ENCODE data around the gene EPGN. TPM values are rescaled to one million over a fixed set of nuclear protein-coding genes. Genes with fewer than 3 reads are reported as not detected.

EPGN gene
- total RNA-seq, 1 donor, result not detected

GRCh38 chr4:74292111-74292870, 16.0 kb upstream of the EPGN start:
- no peaks in the 10 kb centered on the region for H3K27me3 ChIP-seq (ENCODE audit: insufficient read depth, low read length)
- no peaks in the 10 kb centered on the region for H3K9me3 ChIP-seq (ENCODE audit: low read depth, low read length)
- no peaks in the 10 kb centered on the region for H3K4me1 ChIP-seq (ENCODE audit: insufficient read depth, low read length)
- no peak overlapping the region for H3K4me3 ChIP-seq (ENCODE audit: low read length)

GRCh38 chr4:74293558-74293957, 14.7 kb upstream of the EPGN start:
- Histone ChIP-seq H3K4me1 (ENCODE audit: insufficient read depth, low read length) (no peaks in the 10 kb centered on the region), H3K9me3 (ENCODE audit: low read depth, low read length) (no peaks in the 10 kb centered on the region), H3K27me3 (ENCODE audit: insufficient read depth, low read length) (no peaks in the 10 kb centered on the region), H3K4me3 (ENCODE audit: low read length) (no peak overlapping the region)

GRCh38 chr4:74294681-74295080, 13.6 kb upstream of the EPGN start:
- Histone ChIP-seq H3K4me1 (ENCODE audit: insufficient read depth, low read length) (no peaks in the 10 kb centered on the region), H3K4me3 (ENCODE audit: low read length) (no peak overlapping the region), H3K9me3 (ENCODE audit: low read depth, low read length) (no peaks in the 10 kb centered on the region), H3K27me3 (ENCODE audit: insufficient read depth, low read length) (no peaks in the 10 kb centered on the region)

GRCh38 chr4:74297539-74297938, 10.7 kb upstream of the EPGN start:
- no peak overlapping the region for H3K4me3 ChIP-seq (ENCODE audit: low read length)
- no peaks in the 10 kb centered on the region for H3K9me3 ChIP-seq (ENCODE audit: low read depth, low read length)
- no peaks in the 10 kb centered on the region for H3K27me3 ChIP-seq (ENCODE audit: insufficient read depth, low read length)
- no peaks in the 10 kb centered on the region for H3K4me1 ChIP-seq (ENCODE audit: insufficient read depth, low read length)

GRCh38 chr4:74304095-74304625, 4.1 kb upstream of the EPGN start:
- no peaks in the 10 kb centered on the region for H3K9me3 ChIP-seq (ENCODE audit: low read depth, low read length)
- H3K4me3 ChIP-seq (ENCODE audit: low read length), result no peak overlapping the region
- H3K27me3 ChIP-seq (ENCODE audit: insufficient read depth, low read length), result no peaks in the 10 kb centered on the region
- H3K4me1 ChIP-seq (ENCODE audit: insufficient read depth, low read length), result no peaks in the 10 kb centered on the region

GRCh38 chr4:74305000-74305399, 3.3 kb upstream of the EPGN start:
- no peak overlapping the region for H3K4me3 ChIP-seq (ENCODE audit: low read length)
- H3K4me1 ChIP-seq (ENCODE audit: insufficient read depth, low read length), result no peaks in the 10 kb centered on the region
- no peaks in the 10 kb centered on the region for H3K9me3 ChIP-seq (ENCODE audit: low read depth, low read length)
- H3K27me3 ChIP-seq (ENCODE audit: insufficient read depth, low read length), result no peaks in the 10 kb centered on the region

- no peak overlapping the region for H3K4me3 ChIP-seq (ENCODE audit: low read length)
- H3K27me3 ChIP-seq (ENCODE audit: insufficient read depth, low read length), result no peaks in the 10 kb centered on the region
- H3K9me3 ChIP-seq (ENCODE audit: low read depth, low read length), result no peaks in the 10 kb centered on the region
- no peaks in the 10 kb centered on the region for H3K4me1 ChIP-seq (ENCODE audit: insufficient read depth, low read length)
Measured at GRCh38 chr4:74307170-74307569, 1.1 kb upstream of the EPGN start.

- Histone ChIP-seq H3K4me1 (ENCODE audit: insufficient read depth, low read length) (no peaks in the 10 kb centered on the region), H3K4me3 (ENCODE audit: low read length) (no peak overlapping the region), H3K27me3 (ENCODE audit: insufficient read depth, low read length) (no peaks in the 10 kb centered on the region), H3K9me3 (ENCODE audit: low read depth, low read length) (no peaks in the 10 kb centered on the region)
Measured at GRCh38 chr4:74309223-74309622, 953 bp downstream of the EPGN start.

GRCh38 chr4:74311696-74312313, 3.5 kb downstream of the EPGN start:
- Histone ChIP-seq H3K9me3 (ENCODE audit: low read depth, low read length) (no peaks in the 10 kb centered on the region), H3K27me3 (ENCODE audit: insufficient read depth, low read length) (no peaks in the 10 kb centered on the region), H3K4me3 (ENCODE audit: low read length) (no peak overlapping the region), H3K4me1 (ENCODE audit: insufficient read depth, low read length) (no peaks in the 10 kb centered on the region)

GRCh38 chr4:74314329-74314728, 6.1 kb downstream of the EPGN start:
- Histone ChIP-seq H3K27me3 (ENCODE audit: insufficient read depth, low read length) (no peaks in the 10 kb centered on the region), H3K4me3 (ENCODE audit: low read length) (no peak overlapping the region)

GRCh38 chr4:74314944-74315343, 6.7 kb downstream of the EPGN start:
- Histone ChIP-seq H3K27me3 (ENCODE audit: insufficient read depth, low read length) (no peaks in the 10 kb centered on the region), H3K9me3 (ENCODE audit: low read depth, low read length) (no peaks in the 10 kb centered on the region), H3K4me1 (ENCODE audit: insufficient read depth, low read length) (no peaks in the 10 kb centered on the region)

More at GRCh38 chr4:74314329-74314728, 6.1 kb downstream of the EPGN start:
- Histone ChIP-seq H3K4me1 (ENCODE audit: insufficient read depth, low read length) (no peaks in the 10 kb centered on the region), H3K9me3 (ENCODE audit: low read depth, low read length) (no peaks in the 10 kb centered on the region)

GRCh38 chr4:74315376-74315775, 7.1 kb downstream of the EPGN start:
- H3K27me3 ChIP-seq (ENCODE audit: insufficient read depth, low read length), result no peaks in the 10 kb centered on the region
- no peak overlapping the region for H3K4me3 ChIP-seq (ENCODE audit: low read length)
- H3K9me3 ChIP-seq (ENCODE audit: low read depth, low read length), result no peaks in the 10 kb centered on the region
- no peaks in the 10 kb centered on the region for H3K4me1 ChIP-seq (ENCODE audit: insufficient read depth, low read length)

More at GRCh38 chr4:74314944-74315343, 6.7 kb downstream of the EPGN start:
- no peak overlapping the region for H3K4me3 ChIP-seq (ENCODE audit: low read length)

GRCh38 chr4:74316397-74316796, 8.1 kb downstream of the EPGN start:
- H3K9me3 ChIP-seq (ENCODE audit: low read depth, low read length), result no peaks in the 10 kb centered on the region
- no peaks in the 10 kb centered on the region for H3K4me1 ChIP-seq (ENCODE audit: insufficient read depth, low read length)
- H3K4me3 ChIP-seq (ENCODE audit: low read length), result no peak overlapping the region
- H3K27me3 ChIP-seq (ENCODE audit: insufficient read depth, low read length), result no peaks in the 10 kb centered on the region

GRCh38 chr4:74317616-74318246, 9.5 kb downstream of the EPGN start:
- no peaks in the 10 kb centered on the region for H3K4me1 ChIP-seq (ENCODE audit: insufficient read depth, low read length)
- H3K27me3 ChIP-seq (ENCODE audit: insufficient read depth, low read length), result no peaks in the 10 kb centered on the region
- no peaks in the 10 kb centered on the region for H3K9me3 ChIP-seq (ENCODE audit: low read depth, low read length)
- H3K4me3 ChIP-seq (ENCODE audit: low read length), result no peak overlapping the region

GRCh38 chr4:74318276-74318675, 10.0 kb downstream of the EPGN start:
- H3K4me1 ChIP-seq (ENCODE audit: insufficient read depth, low read length), result no peaks in the 10 kb centered on the region
- H3K4me3 ChIP-seq (ENCODE audit: low read length), result no peak overlapping the region
- no peaks in the 10 kb centered on the region for H3K9me3 ChIP-seq (ENCODE audit: low read depth, low read length)
- no peaks in the 10 kb centered on the region for H3K27me3 ChIP-seq (ENCODE audit: insufficient read depth, low read length)

All from mononuclear cell (primary cell).